Neural cell (in vitro differentiated cells): Measurements from ENCODE around the gene ROBO1.

Source experiments
- EP300 ChIP-seq: fragments of 450-650 bp; conservative IDR thresholded peaks from 2 replicates; pipeline ENCODE4 v1.6.1; 2014; ENCODE audit warnings: antibody characterized with exemption, mild to moderate bottlenecking, moderate library complexity; ENCODE audit not compliant: poor library complexity, severe bottlenecking
- EZH2 ChIP-seq: fragments of 200-600, 300-800 bp; shearing (Covaris generic), sonication (generic); IDR thresholded peaks from 2 replicates; pipeline ENCODE4 v1.6.1; 2014; ENCODE audit warnings: antibody characterized with exemption, low read length, borderline replicate concordance, mild to moderate bottlenecking; ENCODE audit not compliant: insufficient read depth, poor library complexity, severe bottlenecking
- MXI1 ChIP-seq: fragments of 450-650 bp; conservative IDR thresholded peaks from 2 replicates; pipeline ENCODE4 v1.6.1; 2014; ENCODE audit warnings: antibody characterized with exemption, mild to moderate bottlenecking; ENCODE audit not compliant: poor library complexity, severe bottlenecking
- POLR2AphosphoS5 ChIP-seq: IDR thresholded peaks from 2 replicates; pipeline ENCODE4 v1.6.1; 2012
- RAD21 ChIP-seq: fragments of 450-650 bp; conservative IDR thresholded peaks from 2 replicates; pipeline ENCODE4 v1.6.1; 2014; ENCODE audit warnings: antibody characterized with exemption, mild to moderate bottlenecking, moderate library complexity
- REST ChIP-seq: IDR thresholded peaks from 2 replicates; pipeline ENCODE4 v1.6.1; 2012; ENCODE audit warnings: borderline replicate concordance
- SMC3 ChIP-seq: fragments of 450-650 bp; conservative IDR thresholded peaks from 2 replicates; pipeline ENCODE4 v1.6.1; 2014; ENCODE audit warnings: antibody characterized with exemption, mild to moderate bottlenecking, moderate library complexity; ENCODE audit not compliant: poor library complexity
- TAF1 ChIP-seq: IDR thresholded peaks from 2 replicates; pipeline ENCODE4 v1.6.1; 2012; ENCODE audit warnings: low read depth
- TF ChIP-seq, protein P1 (sequence below): fragments of 450-650 bp; IDR thresholded peaks from 2 replicates; pipeline ENCODE4 v1.5.1; 2014; ENCODE audit warnings: antibody characterized with exemption, mild to moderate bottlenecking, moderate library complexity; ENCODE audit not compliant: poor library complexity, severe bottlenecking

DNA sequence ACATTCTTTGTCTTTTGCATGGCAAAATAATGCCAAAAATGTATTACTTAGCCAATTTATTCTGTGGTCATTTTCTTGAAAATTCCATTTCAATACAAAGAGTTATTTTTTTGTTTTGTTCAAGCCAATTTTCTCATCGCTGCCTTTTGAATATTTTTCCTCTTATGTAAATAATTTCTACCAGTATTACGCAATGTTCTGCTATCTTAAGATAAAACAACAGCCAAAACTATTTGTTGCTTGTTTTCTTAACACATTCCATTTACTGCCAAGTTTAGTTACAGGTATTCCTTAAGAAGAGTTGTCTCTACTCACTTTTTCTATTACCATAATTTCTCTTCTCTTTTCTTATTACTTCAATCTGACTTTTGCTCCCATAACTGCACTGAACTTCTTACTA lies 163.1 kb downstream of the ROBO1 start:
- TF ChIP-seq, protein P1, sequence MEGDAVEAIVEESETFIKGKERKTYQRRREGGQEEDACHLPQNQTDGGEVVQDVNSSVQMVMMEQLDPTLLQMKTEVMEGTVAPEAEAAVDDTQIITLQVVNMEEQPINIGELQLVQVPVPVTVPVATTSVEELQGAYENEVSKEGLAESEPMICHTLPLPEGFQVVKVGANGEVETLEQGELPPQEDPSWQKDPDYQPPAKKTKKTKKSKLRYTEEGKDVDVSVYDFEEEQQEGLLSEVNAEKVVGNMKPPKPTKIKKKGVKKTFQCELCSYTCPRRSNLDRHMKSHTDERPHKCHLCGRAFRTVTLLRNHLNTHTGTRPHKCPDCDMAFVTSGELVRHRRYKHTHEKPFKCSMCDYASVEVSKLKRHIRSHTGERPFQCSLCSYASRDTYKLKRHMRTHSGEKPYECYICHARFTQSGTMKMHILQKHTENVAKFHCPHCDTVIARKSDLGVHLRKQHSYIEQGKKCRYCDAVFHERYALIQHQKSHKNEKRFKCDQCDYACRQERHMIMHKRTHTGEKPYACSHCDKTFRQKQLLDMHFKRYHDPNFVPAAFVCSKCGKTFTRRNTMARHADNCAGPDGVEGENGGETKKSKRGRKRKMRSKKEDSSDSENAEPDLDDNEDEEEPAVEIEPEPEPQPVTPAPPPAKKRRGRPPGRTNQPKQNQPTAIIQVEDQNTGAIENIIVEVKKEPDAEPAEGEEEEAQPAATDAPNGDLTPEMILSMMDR: no peak
- TF ChIP-seq POLR2AphosphoS5 (no peak), SMC3 (no peak), REST (no peak), EP300 (no peak), MXI1 (no peak), EZH2 (no peak), RAD21 (no peak), TAF1 (no peak)
